GM23338 (cell line): Measurements from ENCODE around the gene DNAJB13. TPM values are rescaled to one million over a fixed set of nuclear protein-coding genes. Genes with fewer than 3 reads are reported as not detected.

Experiments
- CREB1 ChIP-seq: fragments of 250-450 bp; sonication (Bioruptor Pico); IDR thresholded peaks from 2 replicates; pipeline ENCODE4 v1.5.0; 2020; ENCODE audit warnings: low read depth, mild to moderate bottlenecking, moderate library complexity
- ETS1 ChIP-seq: IDR thresholded peaks from 2 replicates; pipeline ENCODE4 v1.6.1; 2016; ENCODE audit warnings: antibody characterized with exemption
- JUNB ChIP-seq: IDR thresholded peaks from one replicate; pipeline ENCODE4 v1.6.1; 2016; ENCODE audit warnings: antibody characterized with exemption; ENCODE audit not compliant: unreplicated experiment
- POLR2AphosphoS5 ChIP-seq: IDR thresholded peaks from 2 replicates; pipeline ENCODE4 v1.6.1; 2016; ENCODE audit warnings: antibody characterized with exemption, low read depth
- REST ChIP-seq: IDR thresholded peaks from one replicate; pipeline ENCODE4 v1.6.1; 2018; ENCODE audit warnings: antibody characterized with exemption; ENCODE audit not compliant: unreplicated experiment
- ZNF114 ChIP-seq: fragments of 250-450 bp; sonication (Bioruptor Pico); IDR thresholded peaks from 2 replicates; pipeline ENCODE4 v1.5.0; 2020; ENCODE audit warnings: mild to moderate bottlenecking, moderate library complexity
- ZNF462 ChIP-seq: fragments of 250-450 bp; sonication (Bioruptor Pico); IDR thresholded peaks from 2 replicates; pipeline ENCODE4 v1.5.0; 2020; ENCODE audit warnings: mild to moderate bottlenecking, moderate library complexity
- polyA plus RNA-seq: library from polyadenylated mRNA; unstranded; fragments of >200 nt; fragmentation: Nextera tagmentation; extraction: Ambion mirVana; gene quantifications from 2 replicates; pipeline ENCODE4 v1.2.1, GENCODE V29; 2016
- total RNA-seq: library from RNA; depleted of rRNA; stranded (reverse); fragments of >200 nt; shearing (Covaris generic); gene quantifications from 2 replicates; pipeline ENCODE4 v1.2.3, GENCODE V29; 2014

The DNAJB13 gene
- total and polyA plus RNA-seq, 2 experiments from 2014 or later: 0.14 to 0.32 TPM

- no peak for TF ChIP-seq ZNF462
- TF ChIP-seq JUNB: no peak
- TF ChIP-seq CREB1 (CRISPR knock-in tag): no peak
- TF ChIP-seq ZNF114 (CRISPR knock-in tag): no peak
- no peak for TF ChIP-seq REST
- TF ChIP-seq POLR2AphosphoS5: no peak
- TF ChIP-seq ETS1: no peak
Observed at GRCh38 chr11:73944085-73944484, 6.7 kb upstream of the DNAJB13 start (continued).
